ENCODE results near the gene RNF208.

The RNF208 gene

DNA sequence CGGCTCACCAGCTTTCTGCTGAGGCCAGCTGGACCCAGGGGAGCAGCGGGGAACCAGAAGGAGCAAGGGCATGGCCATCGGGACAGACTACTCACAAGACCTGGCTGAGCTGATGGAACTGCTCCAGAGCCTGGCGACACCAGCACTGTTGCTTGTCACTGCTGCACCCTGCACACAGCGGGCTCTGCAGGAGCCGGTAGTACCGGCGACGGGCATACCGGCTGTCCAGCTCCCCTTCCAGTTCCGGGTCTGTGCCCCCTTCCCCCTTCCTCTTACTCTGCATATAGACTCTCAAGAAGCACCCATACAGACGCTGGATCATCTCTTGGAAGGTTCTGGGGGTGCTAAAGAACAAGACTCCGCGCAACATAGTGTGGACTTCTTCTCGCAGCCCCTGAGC lies 34.7 kb downstream of the RNF208 start:
- no peaks in the 10 kb centered on the region for H3K9me3 ChIP-seq
- no peaks in the 10 kb centered on the region for H3K27me3 ChIP-seq
- no peak for DNase-seq
- no peaks in the 10 kb centered on the region for H3K4me1 ChIP-seq
- H3K4me3 ChIP-seq (ENCODE audit: low read depth, low read length) = peak overlapping the region; percentile 99
- TF ChIP-seq, protein P1, sequence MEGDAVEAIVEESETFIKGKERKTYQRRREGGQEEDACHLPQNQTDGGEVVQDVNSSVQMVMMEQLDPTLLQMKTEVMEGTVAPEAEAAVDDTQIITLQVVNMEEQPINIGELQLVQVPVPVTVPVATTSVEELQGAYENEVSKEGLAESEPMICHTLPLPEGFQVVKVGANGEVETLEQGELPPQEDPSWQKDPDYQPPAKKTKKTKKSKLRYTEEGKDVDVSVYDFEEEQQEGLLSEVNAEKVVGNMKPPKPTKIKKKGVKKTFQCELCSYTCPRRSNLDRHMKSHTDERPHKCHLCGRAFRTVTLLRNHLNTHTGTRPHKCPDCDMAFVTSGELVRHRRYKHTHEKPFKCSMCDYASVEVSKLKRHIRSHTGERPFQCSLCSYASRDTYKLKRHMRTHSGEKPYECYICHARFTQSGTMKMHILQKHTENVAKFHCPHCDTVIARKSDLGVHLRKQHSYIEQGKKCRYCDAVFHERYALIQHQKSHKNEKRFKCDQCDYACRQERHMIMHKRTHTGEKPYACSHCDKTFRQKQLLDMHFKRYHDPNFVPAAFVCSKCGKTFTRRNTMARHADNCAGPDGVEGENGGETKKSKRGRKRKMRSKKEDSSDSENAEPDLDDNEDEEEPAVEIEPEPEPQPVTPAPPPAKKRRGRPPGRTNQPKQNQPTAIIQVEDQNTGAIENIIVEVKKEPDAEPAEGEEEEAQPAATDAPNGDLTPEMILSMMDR (IDR thresholded peaks at IDR 0.05; ENCODE audit: low read depth, low read length) = no peak
- peaks cover 17% of the 10 kb centered on the region for H3K36me3 ChIP-seq

DNA sequence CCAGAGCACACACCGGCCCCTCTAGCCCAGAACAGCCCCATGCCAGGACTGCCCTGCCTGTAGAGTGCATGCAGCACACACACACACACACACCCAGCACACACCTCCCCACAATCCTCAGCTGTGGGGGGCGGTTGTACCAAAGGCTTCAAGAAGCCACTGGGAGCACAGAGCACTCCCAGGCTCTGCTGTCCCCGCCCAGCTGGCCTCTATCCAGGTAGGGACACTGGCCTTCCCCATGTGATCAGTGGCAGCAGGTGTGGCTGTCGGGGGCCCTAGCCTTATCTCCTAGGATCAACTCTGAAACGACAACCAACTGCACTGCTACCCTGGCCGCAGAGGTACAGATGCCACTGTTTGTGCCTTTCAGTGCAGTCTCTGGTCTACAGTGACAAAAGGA lies 35.7 kb downstream of the RNF208 start:
- Histone ChIP-seq H3K36me3 (peaks cover 18% of the 10 kb centered on the region), H3K4me3 (ENCODE audit: low read depth, low read length) (no peak overlapping the region), H3K4me1 (no peaks in the 10 kb centered on the region), H3K27me3 (no peaks in the 10 kb centered on the region), H3K9me3 (no peaks in the 10 kb centered on the region)
- DNase-seq = no peak
- TF ChIP-seq, protein P1 (IDR thresholded peaks at IDR 0.05; ENCODE audit: low read depth, low read length) = no peak

DNA sequence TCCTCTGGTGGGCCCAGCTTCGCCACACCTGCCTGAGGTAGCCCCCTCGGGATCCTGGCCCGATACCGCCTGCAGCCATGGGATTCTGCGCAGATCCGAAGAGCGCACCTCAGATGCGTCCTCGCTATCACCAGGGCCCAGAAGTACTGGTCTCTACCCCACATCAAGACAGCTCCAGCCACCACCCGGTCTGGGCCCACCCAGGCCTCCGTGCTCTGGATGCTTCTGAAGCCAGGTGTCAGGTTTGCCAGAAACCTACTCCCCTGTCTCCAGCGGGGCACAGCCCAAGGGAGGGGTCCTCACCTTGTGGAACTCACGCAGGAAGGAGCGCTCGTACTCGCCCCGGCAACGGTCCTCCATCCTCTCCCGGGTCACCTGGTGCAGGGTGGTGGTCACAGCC lies 36.1 kb downstream of the RNF208 start:
- TF ChIP-seq, protein P1 (IDR thresholded peaks at IDR 0.05; ENCODE audit: low read depth, low read length) = no peak
- H3K9me3 ChIP-seq = no peaks in the 10 kb centered on the region
- no peaks in the 10 kb centered on the region for H3K27me3 ChIP-seq
- no peak overlapping the region for H3K4me3 ChIP-seq (ENCODE audit: low read depth, low read length)
- peaks cover 23% of the 10 kb centered on the region for H3K36me3 ChIP-seq
- H3K4me1 ChIP-seq = no peaks in the 10 kb centered on the region
- DNase-seq = no peak

DNA sequence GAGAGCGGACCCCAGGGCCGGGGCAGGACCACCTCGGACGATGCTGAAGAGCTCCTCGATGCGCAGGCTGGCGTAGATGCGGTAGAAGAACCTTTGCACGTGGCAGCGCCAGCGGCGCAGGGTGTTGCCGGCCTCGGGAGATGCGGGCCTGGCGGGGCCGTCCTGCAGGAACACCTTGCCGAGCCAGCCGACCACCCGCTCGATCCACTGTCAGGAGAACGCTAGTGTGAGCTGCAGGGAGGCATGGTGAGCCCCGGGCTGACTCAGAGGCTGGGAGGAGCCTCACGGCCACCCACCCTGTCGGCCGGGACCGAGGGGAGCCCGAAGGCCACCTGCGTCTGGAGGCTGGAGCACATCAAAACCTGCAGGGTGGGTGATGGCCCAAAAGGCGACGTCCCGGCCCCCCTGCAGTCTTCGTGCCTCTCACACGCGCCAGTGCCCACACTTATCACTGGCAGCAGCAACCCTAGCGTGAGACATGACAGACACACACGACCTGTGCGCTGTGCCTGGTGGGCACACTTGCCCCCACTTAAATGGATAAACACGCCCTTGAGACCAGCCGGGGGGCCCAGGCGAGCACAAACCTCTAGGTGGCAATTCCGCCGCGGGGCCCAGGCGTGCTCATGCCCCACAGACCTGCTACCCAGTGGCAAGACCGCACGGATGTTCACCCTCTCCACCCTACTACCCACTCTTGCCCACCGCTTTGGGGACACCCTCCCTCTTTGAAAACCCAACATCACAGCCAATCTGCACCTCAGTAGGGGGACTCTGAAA lies 37.0 kb downstream of the RNF208 start:
- Histone ChIP-seq H3K4me1 (no peaks in the 10 kb centered on the region), H3K36me3 (peaks cover 29% of the 10 kb centered on the region), H3K9me3 (no peaks in the 10 kb centered on the region), H3K4me3 (ENCODE audit: low read depth, low read length) (no peak overlapping the region), H3K27me3 (no peaks in the 10 kb centered on the region)
- DNase-seq = no peak
- TF ChIP-seq, protein P1 (IDR thresholded peaks at IDR 0.05; ENCODE audit: low read depth, low read length) = no peak

DNA sequence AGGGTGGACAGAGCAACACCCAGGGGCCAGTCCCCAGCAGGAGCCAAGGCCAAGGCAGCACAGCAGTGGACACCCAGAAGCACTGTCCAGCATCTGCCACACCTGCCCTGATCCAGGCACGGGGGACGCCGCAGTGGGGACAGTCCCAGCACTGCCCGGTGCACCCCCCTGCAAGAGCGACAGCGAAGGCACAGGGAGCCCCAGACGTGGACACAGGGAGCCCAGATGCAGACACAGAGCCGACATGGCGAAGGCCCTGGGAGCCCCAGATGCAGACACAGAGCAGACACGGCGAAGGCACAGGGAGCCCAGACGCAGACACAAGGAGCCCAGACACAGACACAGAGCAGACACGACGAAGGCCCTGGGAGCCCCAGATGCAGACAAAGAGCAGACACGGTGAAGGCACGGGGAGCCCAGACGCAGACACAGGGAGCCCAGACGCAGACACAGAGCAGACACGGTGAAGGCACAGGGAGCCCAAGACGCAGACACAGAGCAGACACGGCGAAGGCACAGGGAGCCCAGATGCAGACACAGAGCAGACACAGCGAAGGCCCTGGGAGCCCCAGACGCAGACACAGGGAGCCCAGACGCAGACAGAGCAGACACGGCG lies 38.0 kb downstream of the RNF208 start:
- Histone ChIP-seq H3K4me1 (no peaks in the 10 kb centered on the region), H3K36me3 (peaks cover 29% of the 10 kb centered on the region), H3K27me3 (no peaks in the 10 kb centered on the region), H3K4me3 (ENCODE audit: low read depth, low read length) (no peak overlapping the region), H3K9me3 (no peaks in the 10 kb centered on the region)
- TF ChIP-seq, protein P1 (IDR thresholded peaks at IDR 0.05; ENCODE audit: low read depth, low read length) = no peak
- DNase-seq = no peak

DNA sequence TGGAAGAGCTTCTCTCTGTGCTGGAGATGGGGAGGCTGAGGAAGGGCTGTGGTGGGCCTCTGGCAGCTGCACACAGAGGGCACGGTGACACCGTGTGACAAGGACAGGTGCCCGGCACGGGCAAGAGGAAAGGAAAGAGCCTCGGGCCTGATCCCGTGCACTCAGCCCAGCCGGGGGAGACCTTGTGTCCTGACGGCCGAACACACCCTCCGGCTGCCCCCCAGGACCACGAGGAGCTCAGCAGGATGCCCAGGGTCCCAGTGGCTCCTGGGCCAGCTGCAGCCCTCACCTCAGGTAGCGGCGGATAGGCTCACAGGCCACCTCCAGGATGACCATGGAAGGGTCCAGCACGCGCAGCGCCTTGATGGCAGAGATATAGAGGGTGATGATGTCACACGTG lies 39.2 kb downstream of the RNF208 start:
- no peaks in the 10 kb centered on the region for H3K9me3 ChIP-seq
- no peaks in the 10 kb centered on the region for H3K27me3 ChIP-seq
- no peaks in the 10 kb centered on the region for H3K4me1 ChIP-seq
- no peak overlapping the region for H3K4me3 ChIP-seq (ENCODE audit: low read depth, low read length)
- DNase-seq = no peak
- peaks cover 29% of the 10 kb centered on the region for H3K36me3 ChIP-seq
- TF ChIP-seq, protein P1 (IDR thresholded peaks at IDR 0.05; ENCODE audit: low read depth, low read length) = no peak

Measured in BE2C (cell line).